Body of pancreas (tissue), 4 donors: Measurements from ENCODE around the gene DYSF. TPM values are rescaled to one million over a fixed set of nuclear protein-coding genes. Genes with fewer than 3 reads are reported as not detected.

Experiments
- ATAC-seq: fragments of 150-250 bp; one replicate; pipeline ENCODE4 v1.9.1; 2016
- DNase-seq, 4 donors: peaks; one replicate each; pipeline ENCODE4 v3.0.0-alpha.2; 2019
- H3K27ac ChIP-seq, 4 donors: fragments of 200-600 bp; sonication (generic); 1 replicate in 3 of 4; 2 replicates in 1 of 4; pipeline versions ENCODE4 v1.5.1 to v1.6.1; 2016 to 2019; ENCODE audit warnings: mild to moderate bottlenecking in 1 of 4, mixed read lengths in 1 of 4, moderate library complexity in 1 of 4
- H3K27me3 ChIP-seq, 2 donors: fragments of 200-600 bp; sonication (generic); one replicate each; pipeline ENCODE4 v1.6.0; 2016; ENCODE audit warnings: mild to moderate bottlenecking in 1 of 2
- H3K36me3 ChIP-seq, 2 donors: fragments of 200-600 bp; sonication (generic); replicated peaks in 1 of 2; 2 replicates each; pipeline ENCODE4 v1.5.1; 2016; ENCODE audit warnings: low read depth in 2 of 2; ENCODE audit not compliant: insufficient read depth in 1 of 2
- H3K4me1 ChIP-seq: fragments of 200-600 bp; sonication (generic); one replicate; pipeline ENCODE4 v1.6.0; 2016
- H3K4me3 ChIP-seq, 2 donors: fragments of 200-600 bp; sonication (generic); 1 replicate in 1 of 2; 2 replicates in 1 of 2; pipeline ENCODE4 v1.5.1; 2016 to 2019
- H3K9me3 ChIP-seq, 3 donors: fragments of 200-600 bp; sonication (generic); 1 replicate in 2 of 3; 2 replicates in 1 of 3; pipeline ENCODE4 v1.5.1; 2016
- CTCF ChIP-seq, 7 experiments: fragments of 450-650 bp in 4 of 7; fragments of 200-600 bp in 3 of 7; sonication (generic) in 3 of 7; IDR thresholded peaks; one replicate each; pipeline ENCODE4 v1.5.1; 2016 to 2019; ENCODE audit warnings: antibody characterized with exemption in 7 of 7
- POLR2A ChIP-seq, 3 donors: fragments of 450-650 bp; IDR thresholded peaks; one replicate each; pipeline ENCODE4 v1.6.1; 2016; ENCODE audit warnings: antibody characterized with exemption in 3 of 3, mild to moderate bottlenecking in 2 of 3
- WGBS, 2 donors: methylation state at CpG; one replicate each; pipeline ENCODE4 v1.1.5; 2017; 5-methylcytosine and 5-hydroxymethylcytosine counted together
- intact Hi-C: fragments of 100-400 bp; cut with DNase I; formaldehyde crosslinking; loops from one replicate; pipeline ENCODE4 v1.15.1; 2023
- total RNA-seq, 2 donors: library from RNA; depleted of rRNA; stranded (reverse); fragments of >200 nt; gene quantifications; one replicate each; pipeline ENCODE4 v1.1.0, GENCODE V29; 2016

The DYSF gene
- total RNA-seq, 2 donors from 2014 or later: 3.1 to 10.9 TPM

GRCh38 chr2:71532327-71532726 is 79.0 kb downstream of the DYSF start:
- intact Hi-C loops: no loop called here
- Histone ChIP-seq H3K27ac (no peak overlapping the region), H3K4me1 (no peaks in the 10 kb centered on the region), H3K9me3 (no peaks in the 10 kb centered on the region), H3K36me3 (no peaks in the 10 kb centered on the region), H3K4me3 (no peak overlapping the region), H3K27me3 (no peaks in the 10 kb centered on the region)
- 60 to 82% methylated on average over 2 of the region's 2 CpGs for WGBS, 2 donors
- ATAC-seq (no peak), DNase-seq (no peak)
- TF ChIP-seq CTCF (IDR thresholded peaks at IDR 0.05) (no peak), POLR2A (IDR thresholded peaks at IDR 0.05) (no peak)

GRCh38 chr2:71534201-71534600 is 80.8 kb downstream of the DYSF start:
- no peak overlapping the region for H3K27ac ChIP-seq
- H3K9me3 ChIP-seq: no peaks in the 10 kb centered on the region
- no peaks in the 10 kb centered on the region for H3K4me1 ChIP-seq
- no peak overlapping the region for H3K4me3 ChIP-seq
- H3K36me3 ChIP-seq: no peaks in the 10 kb centered on the region
- DNase-seq: no peak
- intact Hi-C loops: no loop called here
- no peak for ATAC-seq
- WGBS, 2 donors: 60 to 64% methylated on average over 1 of the region's 1 CpG
- TF ChIP-seq POLR2A (IDR thresholded peaks at IDR 0.05) (no peak), CTCF (IDR thresholded peaks at IDR 0.05) (no peak)
- H3K27me3 ChIP-seq: no peaks in the 10 kb centered on the region

- no peaks in the 10 kb centered on the region for H3K36me3 ChIP-seq
- ATAC-seq: no peak
- no peak overlapping the region for H3K4me3 ChIP-seq
- WGBS, 2 donors: 45 to 89% methylated on average over 2 to 4 of the region's 4 CpGs
- no peaks in the 10 kb centered on the region for H3K4me1 ChIP-seq
- intact Hi-C loops: no loop called here
- TF ChIP-seq CTCF (IDR thresholded peaks at IDR 0.05) (no peak), POLR2A (IDR thresholded peaks at IDR 0.05) (no peak)
- DNase-seq: no peak
- no peaks in the 10 kb centered on the region for H3K9me3 ChIP-seq
- H3K27ac ChIP-seq: no peak overlapping the region
- no peaks in the 10 kb centered on the region for H3K27me3 ChIP-seq
These were observed 81.5 kb downstream of the DYSF start for GRCh38 chr2:71534826-71535225.

- WGBS, 2 donors: 69 to 72% methylated on average over 7 of the region's 7 CpGs
- H3K36me3 ChIP-seq: no peaks in the 10 kb centered on the region
- no peak for ATAC-seq
These were observed 82.2 kb downstream of the DYSF start for GRCh38 chr2:71535526-71535925.

More at GRCh38 chr2:71535526-71535925, 82.2 kb downstream of the DYSF start:
- Histone ChIP-seq H3K4me1 (no peaks in the 10 kb centered on the region), H3K27me3 (no peaks in the 10 kb centered on the region), H3K4me3 (no peak overlapping the region), H3K9me3 (no peaks in the 10 kb centered on the region), H3K27ac (no peak overlapping the region)
- intact Hi-C loops: no loop called here
- no peak for DNase-seq
- TF ChIP-seq CTCF (IDR thresholded peaks at IDR 0.05) (no peak), POLR2A (IDR thresholded peaks at IDR 0.05) (no peak)
